NCI-H82 (cell line): Measurements from ENCODE around the gene COLGALT1.
"Not testable (repeated sequence)": the region's sequence is repeated elsewhere in the genome, so short reads cannot be mapped to it uniquely, and the experiment has no call there.

Experiments used
- DNase-seq: peaks from one replicate; lab custom pipeline; 2025; lab: John Stamatoyannopoulos, UW

COLGALT1 gene

GRCh38 chr19:17562561-17562960 is 7.1 kb downstream of the COLGALT1 start:
- no peak for DNase-seq

DNA sequence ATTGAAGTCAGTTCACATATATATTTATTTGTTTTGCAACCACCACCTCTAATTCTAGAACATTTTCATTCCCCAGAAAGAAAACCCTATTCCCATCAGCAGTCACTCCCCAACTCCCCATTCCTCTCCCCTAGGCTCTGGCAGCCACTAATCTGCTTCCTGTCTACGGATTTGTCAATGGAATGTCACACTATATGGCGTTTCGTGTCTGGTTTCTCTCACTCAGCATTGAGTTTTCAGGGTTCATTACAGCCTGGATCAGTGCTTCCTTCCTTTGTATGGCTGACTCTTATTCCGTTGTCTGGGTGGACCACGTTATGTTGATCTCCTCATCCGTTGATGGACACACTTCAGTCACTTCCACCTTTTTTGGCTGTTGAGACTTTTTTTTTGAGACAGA is 9.3 kb downstream of the COLGALT1 start:
- DNase-seq, result no peak

GRCh38 chr19:17565611-17566010 is 10.2 kb downstream of the COLGALT1 start:
- DNase-seq, result no peak

- DNase-seq, result no peak
Observed at GRCh38 chr19:17567940-17568339, 12.5 kb downstream of the COLGALT1 start.

GRCh38 chr19:17570291-17570690 is 14.8 kb downstream of the COLGALT1 start:
- not testable (repeated sequence) for DNase-seq

DNA sequence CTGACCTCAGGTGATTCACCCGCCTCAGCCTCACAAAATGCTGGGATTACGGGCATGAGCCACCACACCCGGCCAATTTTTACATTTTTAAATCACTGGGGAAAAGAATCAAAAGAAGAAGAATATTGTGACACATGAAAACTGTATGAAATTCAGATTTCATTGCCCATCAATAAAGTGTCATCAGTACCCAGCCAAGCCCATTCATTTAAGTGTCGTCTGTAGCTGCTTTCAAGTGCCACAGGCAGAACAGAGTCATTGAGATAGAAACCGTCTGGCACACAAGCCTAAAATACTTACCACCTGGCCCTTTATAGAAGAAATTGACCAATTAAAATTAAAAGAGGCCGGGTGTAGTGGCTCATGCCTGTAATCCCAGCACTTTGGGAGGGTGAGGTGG is 15.3 kb downstream of the COLGALT1 start:
- DNase-seq, result no peak

DNA sequence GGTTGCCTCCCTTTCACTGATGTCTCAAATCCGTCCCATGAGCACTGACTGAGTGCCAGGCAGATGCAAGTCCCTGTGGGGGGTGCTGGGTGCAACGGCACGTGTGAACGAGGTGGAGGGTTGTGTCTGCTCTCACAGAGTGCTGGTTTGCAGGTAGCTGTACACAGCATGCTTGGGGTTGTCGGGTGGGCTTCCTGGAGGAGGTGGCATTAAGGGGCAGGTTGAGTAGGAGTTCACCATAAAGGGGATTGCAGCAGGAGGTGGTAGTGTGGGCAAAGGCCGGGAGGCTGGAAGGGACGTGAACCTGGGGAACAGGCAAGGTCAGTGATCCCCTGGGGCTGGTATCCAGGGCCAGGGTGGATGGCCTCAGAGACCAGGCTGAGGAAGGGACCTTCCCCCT is 17.2 kb downstream of the COLGALT1 start:
- DNase-seq, result no peak

GRCh38 chr19:17575871-17576757 is 20.7 kb downstream of the COLGALT1 start:
- DNase-seq, result peak; percentile 71

GRCh38 chr19:17576758-17577456 is 21.5 kb downstream of the COLGALT1 start:
- peak; percentile 92 for DNase-seq

GRCh38 chr19:17577457-17578097 is 22.1 kb downstream of the COLGALT1 start:
- no peak for DNase-seq

DNA sequence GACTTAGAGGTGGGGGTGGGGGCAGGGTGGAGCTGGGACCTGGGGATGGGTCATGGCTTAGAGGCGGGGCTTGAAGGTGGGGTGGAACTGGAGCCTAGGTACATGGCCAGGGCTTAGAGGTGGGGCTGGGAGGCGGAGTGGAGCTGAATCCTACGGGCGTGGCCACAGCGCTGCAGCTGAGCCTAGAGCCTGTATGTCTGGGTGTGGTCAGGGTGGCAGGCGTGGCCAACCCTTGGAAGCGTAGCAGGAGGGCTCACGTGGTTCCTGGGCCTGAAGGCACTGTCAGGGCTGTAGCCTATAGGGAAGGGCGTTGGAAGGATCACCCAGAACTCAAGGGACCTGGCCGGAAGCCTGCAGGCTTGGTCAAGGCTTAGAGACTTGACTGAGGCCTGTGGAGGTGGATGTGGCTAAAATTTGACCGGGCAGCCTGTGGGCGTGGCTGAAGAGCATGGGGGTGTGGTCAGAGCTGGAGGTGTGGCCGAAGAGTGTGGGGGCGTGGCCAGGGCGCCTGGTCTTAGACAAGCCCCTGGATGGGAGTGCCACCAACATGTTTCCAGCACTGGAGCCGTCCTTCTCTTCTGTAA is 24.3 kb downstream of the COLGALT1 start:
- DNase-seq, result peak; percentile 90

DNA sequence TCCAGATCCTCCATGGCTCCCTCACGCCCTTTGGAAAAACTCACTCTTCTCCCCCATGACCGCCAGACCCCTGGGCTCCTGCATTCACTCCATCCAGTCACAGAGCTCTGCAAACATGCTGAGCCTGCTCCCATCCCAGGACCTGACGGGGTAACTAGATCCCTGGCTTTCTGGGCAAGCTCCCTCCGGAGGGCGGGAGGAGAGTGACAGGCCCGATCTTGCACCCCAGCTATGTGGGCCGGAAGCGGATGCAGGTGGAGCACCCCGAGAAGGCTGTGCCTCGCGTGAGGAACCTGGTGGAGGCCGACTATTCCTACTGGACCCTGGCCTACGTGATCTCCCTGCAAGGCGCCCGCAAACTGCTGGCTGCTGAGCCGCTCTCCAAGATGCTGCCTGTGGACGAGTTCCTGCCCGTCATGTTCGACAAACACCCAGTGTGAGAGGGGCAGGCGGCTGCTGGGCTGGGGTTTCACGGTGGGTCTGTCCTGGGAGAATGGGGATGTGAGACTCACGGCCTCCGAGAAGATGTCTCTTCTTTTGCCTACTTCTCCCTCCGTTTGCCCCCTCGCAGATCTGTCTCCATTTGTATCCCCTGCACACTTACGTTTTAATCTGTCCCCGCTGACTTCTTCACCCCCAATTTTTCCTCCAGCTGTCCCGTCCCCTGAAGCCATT is 25.2 kb downstream of the COLGALT1 start:
- DNase-seq, result no peak

- no peak for DNase-seq
Observed at GRCh38 chr19:17581211-17581874, 25.9 kb downstream of the COLGALT1 start.

GRCh38 chr19:17582613-17583012 is 27.2 kb downstream of the COLGALT1 start:
- DNase-seq, result no peak

DNA sequence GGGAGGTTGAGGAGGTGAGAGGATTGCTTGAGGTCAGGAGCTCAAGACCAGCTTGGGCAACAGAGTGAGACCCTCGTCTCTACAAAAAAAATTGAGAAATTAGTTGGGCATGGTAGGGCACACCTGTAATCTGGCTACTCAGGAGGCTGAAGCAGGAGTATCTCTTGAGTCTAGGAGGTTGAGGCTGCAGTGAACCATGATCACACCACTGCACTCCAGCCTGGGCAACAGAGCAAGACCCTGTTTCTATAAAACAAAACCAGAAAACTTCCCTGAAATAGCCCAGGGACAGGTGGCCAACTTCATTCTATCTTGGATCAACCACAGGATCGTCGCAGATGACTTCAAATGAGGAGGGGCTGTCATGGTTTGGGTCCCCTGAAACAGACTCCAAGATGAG is 28.7 kb downstream of the COLGALT1 start:
- DNase-seq, result no peak

DNA sequence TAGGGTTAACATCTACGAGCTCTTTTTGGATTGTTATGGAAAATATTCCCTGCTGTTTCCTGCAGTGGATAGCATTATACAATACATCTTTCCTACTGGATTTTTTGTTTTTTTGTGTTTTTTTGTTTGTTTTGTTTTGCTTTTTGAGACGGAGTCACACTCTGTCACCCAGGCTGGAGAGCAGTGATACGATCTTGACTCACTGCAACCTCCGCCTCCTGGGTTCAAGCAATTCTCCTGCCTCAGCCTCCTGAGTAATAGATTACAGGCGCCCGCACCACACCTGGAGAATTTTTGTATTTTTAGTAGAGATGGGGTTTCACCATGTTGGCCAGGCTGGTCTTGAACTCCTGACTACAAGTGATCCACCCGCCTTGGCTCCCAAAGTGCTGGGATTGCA is 29.9 kb downstream of the COLGALT1 start:
- not testable (repeated sequence) for DNase-seq

- no peak for DNase-seq
Observed at GRCh38 chr19:17590866-17591265, 35.4 kb downstream of the COLGALT1 start.

GRCh38 chr19:17594296-17594695 is 38.8 kb downstream of the COLGALT1 start:
- not testable (repeated sequence) for DNase-seq

GRCh38 chr19:17598063-17598462 is 42.6 kb downstream of the COLGALT1 start:
- DNase-seq, result not testable (repeated sequence)

- no peak for DNase-seq
Observed at GRCh38 chr19:17598953-17599352, 43.5 kb downstream of the COLGALT1 start.

DNA sequence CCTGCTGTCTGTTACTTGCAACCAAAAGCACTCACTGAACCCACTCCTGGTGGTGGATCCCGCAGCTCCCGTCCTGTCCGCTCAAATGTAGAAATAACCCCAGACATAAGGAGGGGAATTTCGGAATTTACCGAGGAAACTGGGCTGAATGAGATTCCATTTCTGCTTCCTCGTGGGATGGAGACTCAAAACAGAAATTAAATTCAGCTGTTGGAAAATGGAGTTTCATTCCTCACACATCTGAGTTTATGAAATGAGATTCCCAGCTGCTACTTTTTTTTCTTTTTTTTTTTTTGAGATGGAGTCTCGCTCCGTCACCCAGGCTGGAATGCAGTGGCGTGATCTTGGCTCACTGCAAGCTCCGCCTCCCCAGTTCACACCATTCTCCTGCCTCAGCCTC is 44.3 kb downstream of the COLGALT1 start:
- DNase-seq, result no peak
